Activated gamma-delta T cell treated with Interleukin-2 at 50 U/mL for 16 hours (primary cell): Measurements from ENCODE around the gene FIGNL2.

Source experiments
- DNase-seq: peaks from one replicate; pipeline ENCODE4 v3.0.0-alpha.2; 2020

Gene FIGNL2

GRCh38 chr12:51852404-51853137, 4.1 kb upstream of the FIGNL2 start:
- DNase-seq, result no peak

- DNase-seq, result no peak
Measured at GRCh38 chr12:51851413-51852124, 3.1 kb upstream of the FIGNL2 start.

- DNase-seq, result no peak
Measured at GRCh38 chr12:51850965-51851299, 2.4 kb upstream of the FIGNL2 start.

GRCh38 chr12:51850081-51850964, 1.8 kb upstream of the FIGNL2 start:
- no peak for DNase-seq

- no peak for DNase-seq
Measured at GRCh38 chr12:51848841-51849735, 570 bp upstream of the FIGNL2 start.

GRCh38 chr12:51847643-51848325, 734 bp downstream of the FIGNL2 start:
- DNase-seq, result no peak

- peak; percentile 49 for DNase-seq
Measured at GRCh38 chr12:51846911-51847642, 1.4 kb downstream of the FIGNL2 start.

- DNase-seq, result no peak
Measured at GRCh38 chr12:51846271-51846691, 2.2 kb downstream of the FIGNL2 start.

- DNase-seq, result no peak
Measured at GRCh38 chr12:51845482-51845881, 3.0 kb downstream of the FIGNL2 start.

GRCh38 chr12:51844854-51845253, 3.7 kb downstream of the FIGNL2 start:
- DNase-seq, result no peak

- DNase-seq, result no peak
Measured at GRCh38 chr12:51841727-51842126, 6.8 kb downstream of the FIGNL2 start.

- DNase-seq, result no peak
Measured at GRCh38 chr12:51840966-51841365, 7.6 kb downstream of the FIGNL2 start.

GRCh38 chr12:51839310-51839947, 9.1 kb downstream of the FIGNL2 start:
- DNase-seq, result no peak

- DNase-seq, result no peak
Measured at GRCh38 chr12:51838762-51839161, 9.8 kb downstream of the FIGNL2 start.

- no peak for DNase-seq
Measured at GRCh38 chr12:51838036-51838435, 10.5 kb downstream of the FIGNL2 start.

GRCh38 chr12:51837286-51837685, 11.2 kb downstream of the FIGNL2 start:
- no peak for DNase-seq

- DNase-seq, result no peak
Measured at GRCh38 chr12:51836827-51837173, 11.7 kb downstream of the FIGNL2 start.

- no peak for DNase-seq
Measured at GRCh38 chr12:51836041-51836826, 12.3 kb downstream of the FIGNL2 start.

- no peak for DNase-seq
Measured at GRCh38 chr12:51834411-51834810, 14.1 kb downstream of the FIGNL2 start.
